Hepatocyte (in vitro differentiated cells): ENCODE data around the gene EFNA4. TPM values are rescaled to one million over a fixed set of nuclear protein-coding genes. Genes with fewer than 3 reads are reported as not detected.

ENCODE experiments used
- DNase-seq: peaks from one replicate; pipeline ENCODE4 v3.0.0-alpha.2; 2016; ENCODE audit warnings: low spot score
- H2AFZ ChIP-seq: fragments of 200-600 bp; sonication (generic); 2 replicates; pipeline ENCODE4 v1.6.0; 2016; ENCODE audit warnings: antibody characterized with exemption, mild to moderate bottlenecking
- H3K27ac ChIP-seq: fragments of 200-600 bp; sonication (generic); 2 replicates; pipeline ENCODE4 v1.5.1; 2016; ENCODE audit warnings: mild to moderate bottlenecking
- H3K27me3 ChIP-seq: fragments of 200-600 bp; sonication (generic); 2 replicates; pipeline ENCODE4 v1.6.1; 2016
- H3K36me3 ChIP-seq: fragments of 200-600 bp; sonication (generic); replicated peaks from 2 replicates; pipeline ENCODE4 v1.5.1; 2016; ENCODE audit warnings: low read depth; ENCODE audit not compliant: insufficient read depth
- H3K4me1 ChIP-seq: fragments of 200-600 bp; sonication (generic); 2 replicates; pipeline ENCODE4 v1.5.1; 2016; ENCODE audit warnings: mild to moderate bottlenecking, moderate library complexity; ENCODE audit not compliant: insufficient read depth
- H3K4me2 ChIP-seq: fragments of 200-600 bp; sonication (generic); 2 replicates; pipeline ENCODE4 v1.6.0; 2016
- H3K4me3 ChIP-seq: fragments of 200-600 bp; sonication (generic); 2 replicates; pipeline ENCODE4 v1.5.1; 2016; ENCODE audit warnings: mild to moderate bottlenecking
- H3K79me2 ChIP-seq: fragments of 200-600 bp; sonication (generic); 2 replicates; pipeline ENCODE4 v1.6.0; 2017; ENCODE audit warnings: mild to moderate bottlenecking
- H3K9me2 ChIP-seq: fragments of 200-600 bp; sonication (generic); replicated peaks from 2 replicates; pipeline ENCODE4 v1.6.0; 2017; ENCODE audit warnings: mild to moderate bottlenecking; ENCODE audit not compliant: insufficient read depth
- H3K9me3 ChIP-seq: fragments of 200-600 bp; sonication (generic); 2 replicates; pipeline ENCODE4 v1.5.1; 2016; ENCODE audit warnings: low read depth, mild to moderate bottlenecking
- H4K20me1 ChIP-seq: fragments of 200-600 bp; sonication (generic); 2 replicates; pipeline ENCODE4 v1.6.0; 2016; ENCODE audit warnings: mild to moderate bottlenecking; ENCODE audit not compliant: insufficient read depth, poor library complexity, severe bottlenecking
- EZH2 ChIP-seq: fragments of 200-600 bp; sonication (generic); IDR thresholded peaks from 2 replicates; pipeline ENCODE4 v1.6.1; 2016; ENCODE audit warnings: antibody characterized with exemption, mild to moderate bottlenecking, borderline replicate concordance
- EZH2phosphoT487 ChIP-seq: fragments of 200-600 bp; sonication (generic); IDR thresholded peaks from one replicate; pipeline ENCODE4 v1.6.1; 2018; ENCODE audit warnings: antibody characterized with exemption, mild to moderate bottlenecking, low read depth, moderate library complexity; ENCODE audit not compliant: unreplicated experiment, severe bottlenecking
- WGBS: methylation state at CpG from one replicate; pipeline ENCODE4 v1.1.6; 2016; ENCODE audit warnings: low lambda C conversion rate; ENCODE audit errors: missing lambda C conversion rate; 5-methylcytosine and 5-hydroxymethylcytosine counted together
- polyA plus RNA-seq: library from polyadenylated mRNA; unstranded; fragments of >200 nt; fragmentation: Nextera tagmentation; extraction: Ambion mirVana; gene quantifications from 2 replicates; pipeline ENCODE4 v1.2.1, GENCODE V29; 2016
- total RNA-seq: library from RNA; depleted of rRNA; stranded (reverse); fragments of >200 nt; gene quantifications from 2 replicates; pipeline ENCODE4 v1.2.3, GENCODE V29; 2014
- TF ChIP-seq, protein P1 (sequence below): fragments of 200-600 bp; sonication (generic); IDR thresholded peaks from 2 replicates; pipeline ENCODE4 v1.5.1; 2016; ENCODE audit warnings: antibody characterized with exemption, mild to moderate bottlenecking; ENCODE audit not compliant: poor library complexity

EFNA4 gene
- total and polyA plus RNA-seq, 2 experiments from 2014 or later = 18.1 to 20.5 TPM

DNA sequence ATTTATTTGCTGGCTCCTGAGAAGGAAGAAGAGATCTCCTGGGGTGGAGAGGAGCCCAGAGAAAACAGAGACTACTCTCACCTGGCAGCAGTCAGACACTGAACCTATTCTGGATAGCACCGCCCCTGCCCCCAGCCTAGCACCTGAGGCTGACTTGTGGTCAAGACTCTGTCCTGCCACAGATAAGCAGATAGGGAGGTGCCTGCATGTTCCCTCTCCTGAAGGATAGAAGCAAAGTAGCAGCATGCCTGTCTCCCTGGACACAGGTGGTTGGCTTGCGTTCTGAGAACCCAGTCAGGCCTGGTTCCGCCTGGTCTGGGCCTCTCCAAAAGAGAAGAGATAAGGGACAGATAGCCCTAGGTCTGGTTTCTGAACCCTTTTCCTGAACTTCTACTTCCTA lies 13.8 kb downstream of the EFNA4 start:
- peak; percentile 36 for DNase-seq
- Histone ChIP-seq H2AFZ (no peak overlapping the region), H3K4me1 (peaks cover 41% of the 10 kb centered on the region), H3K79me2 (no peaks in the 10 kb centered on the region), H3K27me3 (peaks cover 31% of the 10 kb centered on the region), H3K9me3 (no peaks in the 10 kb centered on the region), H3K27ac (peak overlapping the region; percentile 65), H3K9me2 (no peaks in the 10 kb centered on the region), H4K20me1 (no peaks in the 10 kb centered on the region), H3K36me3 (no peaks in the 10 kb centered on the region), H3K4me2 (no peak overlapping the region), H3K4me3 (no peak overlapping the region)
- WGBS = 55% methylated on average over 3 of the region's 3 CpGs
- TF ChIP-seq, protein P1, sequence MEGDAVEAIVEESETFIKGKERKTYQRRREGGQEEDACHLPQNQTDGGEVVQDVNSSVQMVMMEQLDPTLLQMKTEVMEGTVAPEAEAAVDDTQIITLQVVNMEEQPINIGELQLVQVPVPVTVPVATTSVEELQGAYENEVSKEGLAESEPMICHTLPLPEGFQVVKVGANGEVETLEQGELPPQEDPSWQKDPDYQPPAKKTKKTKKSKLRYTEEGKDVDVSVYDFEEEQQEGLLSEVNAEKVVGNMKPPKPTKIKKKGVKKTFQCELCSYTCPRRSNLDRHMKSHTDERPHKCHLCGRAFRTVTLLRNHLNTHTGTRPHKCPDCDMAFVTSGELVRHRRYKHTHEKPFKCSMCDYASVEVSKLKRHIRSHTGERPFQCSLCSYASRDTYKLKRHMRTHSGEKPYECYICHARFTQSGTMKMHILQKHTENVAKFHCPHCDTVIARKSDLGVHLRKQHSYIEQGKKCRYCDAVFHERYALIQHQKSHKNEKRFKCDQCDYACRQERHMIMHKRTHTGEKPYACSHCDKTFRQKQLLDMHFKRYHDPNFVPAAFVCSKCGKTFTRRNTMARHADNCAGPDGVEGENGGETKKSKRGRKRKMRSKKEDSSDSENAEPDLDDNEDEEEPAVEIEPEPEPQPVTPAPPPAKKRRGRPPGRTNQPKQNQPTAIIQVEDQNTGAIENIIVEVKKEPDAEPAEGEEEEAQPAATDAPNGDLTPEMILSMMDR = no peak
- TF ChIP-seq EZH2phosphoT487 = no peak
- no peak for TF ChIP-seq EZH2

DNA sequence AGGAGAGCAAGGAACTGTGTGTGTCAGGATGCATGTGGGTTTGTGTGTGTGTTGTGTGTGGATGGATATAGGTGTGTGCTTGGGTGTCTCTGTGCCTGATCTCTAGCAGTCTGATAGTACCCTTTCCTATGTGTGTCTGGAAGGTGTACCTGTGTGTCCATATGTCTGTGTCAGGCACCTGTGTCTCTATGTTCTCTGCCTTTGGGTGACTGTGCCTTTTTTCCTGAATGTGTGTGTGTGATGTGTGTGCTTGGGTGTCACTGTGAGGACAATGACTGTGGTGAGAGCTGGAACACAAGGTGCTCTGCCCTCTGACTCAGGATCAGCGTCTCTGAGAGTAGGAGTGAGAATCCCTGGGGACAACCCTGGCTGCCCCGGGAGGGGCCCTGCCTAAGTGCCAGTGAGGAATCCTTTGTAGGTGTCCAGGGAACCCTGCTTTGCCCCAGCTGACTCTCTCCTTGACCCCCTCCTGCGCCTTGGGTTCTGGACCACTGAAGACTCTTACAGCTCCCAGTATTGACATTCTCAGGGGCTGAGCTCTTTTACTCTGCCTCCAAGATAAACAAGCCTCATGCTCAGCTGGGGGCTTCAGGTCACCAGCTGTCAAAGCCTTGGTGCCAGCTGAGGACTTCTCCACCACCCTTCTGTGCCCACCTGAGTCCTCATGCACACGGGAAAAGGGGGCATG lies 14.4 kb downstream of the EFNA4 start:
- TF ChIP-seq EZH2 (no peak), EZH2phosphoT487 (no peak)
- TF ChIP-seq, protein P1 = no peak
- no peak overlapping the region for H3K4me3 ChIP-seq
- H3K4me1 ChIP-seq = peaks cover 47% of the 10 kb centered on the region
- no peaks in the 10 kb centered on the region for H4K20me1 ChIP-seq
- H3K9me2 ChIP-seq = no peaks in the 10 kb centered on the region
- no peak overlapping the region for H2AFZ ChIP-seq
- H3K36me3 ChIP-seq = no peaks in the 10 kb centered on the region
- peaks cover 37% of the 10 kb centered on the region for H3K27me3 ChIP-seq
- H3K79me2 ChIP-seq = no peaks in the 10 kb centered on the region
- DNase-seq = peak; percentile 59
- peak overlapping the region; percentile 65 for H3K27ac ChIP-seq
- H3K4me2 ChIP-seq = peak overlapping the region; percentile 99
- H3K9me3 ChIP-seq = no peaks in the 10 kb centered on the region
- WGBS = 48% methylated on average over 4 of the region's 4 CpGs

DNA sequence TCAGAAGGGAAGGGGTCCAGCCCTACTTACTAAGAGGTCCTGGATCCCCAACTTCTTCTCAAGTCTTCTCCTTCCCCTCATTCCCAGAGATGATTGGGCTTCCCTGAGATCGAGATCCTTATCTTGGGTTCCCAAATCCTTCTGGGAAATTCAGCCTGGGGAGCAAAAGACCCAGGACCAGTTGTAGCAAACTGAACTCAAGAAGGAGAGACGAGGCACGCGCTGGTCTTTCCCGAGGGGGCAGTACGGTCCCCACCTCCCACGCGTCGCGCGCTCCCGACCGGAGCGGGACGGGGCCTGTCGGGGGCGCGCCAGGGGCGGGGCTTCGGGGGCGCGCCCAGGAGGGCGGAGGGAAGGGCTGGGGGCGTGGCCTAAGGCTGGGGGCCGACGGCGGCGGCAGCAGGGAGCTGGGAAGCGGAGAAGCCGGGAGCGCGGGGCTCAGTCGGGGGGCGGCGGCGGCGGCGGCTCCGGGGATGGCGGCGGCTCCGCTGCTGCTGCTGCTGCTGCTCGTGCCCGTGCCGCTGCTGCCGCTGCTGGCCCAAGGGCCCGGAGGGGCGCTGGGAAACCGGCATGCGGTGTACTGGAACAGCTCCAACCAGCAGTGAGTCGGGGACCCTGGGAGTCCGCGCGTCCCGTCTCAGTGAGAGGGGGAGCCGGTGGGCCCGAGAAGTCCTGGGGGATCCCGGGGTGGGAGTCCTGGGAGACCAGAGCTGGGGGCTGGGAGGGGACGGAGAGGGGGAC lies 15.1 kb downstream of the EFNA4 start, which contains the start of gene EFNA3:
Gene EFNA3 (plus strand): TSS at position 369 of the 741 bp plus-strand sequence. CDS start 105 bp downstream, at position 474.
- Histone ChIP-seq H3K27me3 (peaks cover 44% of the 10 kb centered on the region), H3K4me1 (peaks cover 49% of the 10 kb centered on the region), H3K4me3 (peak within 1 kb of the TSS; percentile 49), H2AFZ (no peak within 1 kb of the TSS), H3K9me2 (no peaks in the 10 kb centered on the region), H4K20me1 (no peaks in the 10 kb centered on the region), H3K79me2 (no peaks in the 10 kb centered on the region), H3K4me2 (peak within 1 kb of the TSS; percentile 99), H3K27ac (peak within 1 kb of the TSS; percentile 65), H3K36me3 (no peaks in the 10 kb centered on the region), H3K9me3 (no peaks in the 10 kb centered on the region)
- TF ChIP-seq, protein P1 = no peak
- no peak for TF ChIP-seq EZH2phosphoT487
- peak; percentile 50 for TF ChIP-seq EZH2
- DNase-seq = peak; percentile 92
- 1% methylated on average over 21 of the region's 59 CpGs for WGBS
